WI38 (cell line): ENCODE results near the gene RIMKLA.

Experiments used
- H3K4me3 ChIP-seq: 2 replicates; pipeline ENCODE4 v1.5.1; 2011; ENCODE audit warnings: low read depth, mild to moderate bottlenecking, control low read depth, low read length
- CTCF ChIP-seq: IDR thresholded peaks from 2 replicates; pipeline ENCODE4 v1.5.1; 2012; ENCODE audit warnings: low read depth, mild to moderate bottlenecking, control low read depth, low read length

RIMKLA gene

GRCh38 chr1:42462828-42463763 lies 82.5 kb downstream of the RIMKLA start, which contains the start of gene CCDC30:
Gene CCDC30, plus strand, starts transcription at chr1:42463286. Its CDS starts 17,266 bp downstream, at chr1:42480552.
- TF ChIP-seq CTCF: no peak
- peak within 1 kb of the TSS; percentile 64 for H3K4me3 ChIP-seq

- no peak for TF ChIP-seq CTCF
- no peak overlapping the region for H3K4me3 ChIP-seq
Observed at GRCh38 chr1:42463921-42464320, 83.3 kb downstream of the RIMKLA start.

GRCh38 chr1:42466030-42466429 lies 85.4 kb downstream of the RIMKLA start:
- no peak overlapping the region for H3K4me3 ChIP-seq
- TF ChIP-seq CTCF: no peak

GRCh38 chr1:42469727-42470126 lies 89.1 kb downstream of the RIMKLA start:
- no peak overlapping the region for H3K4me3 ChIP-seq
- no peak for TF ChIP-seq CTCF
